Prostate gland (tissue), 2 donors: Measurements from ENCODE around the gene CCDC93.

Source experiments
- POLR2A ChIP-seq: fragments of 450-650 bp; IDR thresholded peaks from one replicate; pipeline ENCODE4 v1.6.1; 2016; ENCODE audit warnings: antibody characterized with exemption, mild to moderate bottlenecking
- POLR2AphosphoS5 ChIP-seq: sonication (generic); formaldehyde crosslinking; IDR thresholded peaks from one replicate; pipeline ENCODE4 v1.6.1; 2017; ENCODE audit warnings: antibody characterized with exemption
- TF ChIP-seq, protein P1 (sequence below), 4 experiments: fragments of 200-600 bp in 2 of 4; fragments of 450-650 bp in 2 of 4; sonication (generic) in 2 of 4; IDR thresholded peaks; 1 replicate in 3 of 4; 2 replicates in 1 of 4; pipeline ENCODE4 v1.5.1; 2016 to 2019; ENCODE audit warnings: antibody characterized with exemption in 4 of 4, mild to moderate bottlenecking in 2 of 4, moderate library complexity in 2 of 4

DNA sequence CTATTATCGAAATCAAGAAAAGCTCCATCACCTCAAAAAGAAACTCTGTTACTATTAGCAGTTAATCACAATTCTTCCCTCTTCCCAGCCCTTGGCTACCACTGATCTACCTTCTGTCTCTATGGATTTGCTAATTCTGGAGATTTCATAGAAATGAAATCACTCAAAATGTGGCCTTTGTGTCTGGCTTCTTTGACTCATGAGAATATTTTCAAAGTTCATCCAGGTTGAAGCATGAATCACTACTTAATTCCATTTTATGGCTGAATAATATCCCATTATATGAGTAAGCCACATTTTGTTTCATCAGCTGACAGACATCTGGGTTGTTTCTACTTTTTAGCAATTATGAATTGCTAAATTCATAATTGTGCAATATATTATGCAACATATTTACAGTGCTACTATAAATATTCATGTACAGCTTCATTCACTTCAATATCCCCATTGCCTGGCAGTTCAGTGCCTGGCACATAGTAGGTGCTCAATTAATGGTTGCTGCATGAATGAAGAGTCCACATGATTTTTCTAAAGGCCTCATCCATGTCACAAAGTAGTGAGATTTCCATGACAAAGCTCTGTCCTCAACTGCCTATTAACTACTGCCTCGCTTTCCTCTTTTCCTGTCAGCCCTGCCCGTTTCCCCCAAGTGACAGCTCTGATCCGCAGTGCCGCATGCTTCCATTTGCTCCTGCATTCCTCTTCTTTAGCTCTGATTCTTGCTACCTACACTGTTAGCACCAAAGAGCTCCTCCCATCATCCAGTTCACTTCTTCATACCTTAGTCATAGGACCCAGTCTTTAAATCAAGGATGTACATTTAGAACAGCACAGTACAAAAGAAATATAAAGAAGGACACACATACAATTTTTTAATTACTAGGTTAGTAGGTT is 32.8 kb downstream of the CCDC93 start:
- TF ChIP-seq, protein P1, sequence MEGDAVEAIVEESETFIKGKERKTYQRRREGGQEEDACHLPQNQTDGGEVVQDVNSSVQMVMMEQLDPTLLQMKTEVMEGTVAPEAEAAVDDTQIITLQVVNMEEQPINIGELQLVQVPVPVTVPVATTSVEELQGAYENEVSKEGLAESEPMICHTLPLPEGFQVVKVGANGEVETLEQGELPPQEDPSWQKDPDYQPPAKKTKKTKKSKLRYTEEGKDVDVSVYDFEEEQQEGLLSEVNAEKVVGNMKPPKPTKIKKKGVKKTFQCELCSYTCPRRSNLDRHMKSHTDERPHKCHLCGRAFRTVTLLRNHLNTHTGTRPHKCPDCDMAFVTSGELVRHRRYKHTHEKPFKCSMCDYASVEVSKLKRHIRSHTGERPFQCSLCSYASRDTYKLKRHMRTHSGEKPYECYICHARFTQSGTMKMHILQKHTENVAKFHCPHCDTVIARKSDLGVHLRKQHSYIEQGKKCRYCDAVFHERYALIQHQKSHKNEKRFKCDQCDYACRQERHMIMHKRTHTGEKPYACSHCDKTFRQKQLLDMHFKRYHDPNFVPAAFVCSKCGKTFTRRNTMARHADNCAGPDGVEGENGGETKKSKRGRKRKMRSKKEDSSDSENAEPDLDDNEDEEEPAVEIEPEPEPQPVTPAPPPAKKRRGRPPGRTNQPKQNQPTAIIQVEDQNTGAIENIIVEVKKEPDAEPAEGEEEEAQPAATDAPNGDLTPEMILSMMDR (IDR thresholded peaks at IDR 0.05) = no peak
- no peak for TF ChIP-seq POLR2A
- no peak for TF ChIP-seq POLR2AphosphoS5
